OCI-LY1 (cell line): ENCODE data around the gene LGALS9B.
"Not testable (repeated sequence)": the region's sequence is repeated elsewhere in the genome, so short reads cannot be mapped to it uniquely, and the experiment has no call there.

ENCODE experiments used
- EZH2 ChIP-seq: fragments of 200-600 bp; sonication (generic), shearing (Covaris generic); IDR thresholded peaks from 2 replicates; pipeline ENCODE4 v1.8.0; 2017; ENCODE audit warnings: borderline replicate concordance, mixed run types, mild to moderate bottlenecking, antibody characterized with exemption, low read length, moderate library complexity, mixed read lengths
- TF ChIP-seq, protein P1 (sequence below): fragments of 200-600 bp; sonication (generic), shearing (Covaris generic); IDR thresholded peaks from 2 replicates; pipeline ENCODE4 v1.5.1; 2017; ENCODE audit warnings: mild to moderate bottlenecking, antibody characterized with exemption, low read length, moderate library complexity, mixed read lengths

DNA sequence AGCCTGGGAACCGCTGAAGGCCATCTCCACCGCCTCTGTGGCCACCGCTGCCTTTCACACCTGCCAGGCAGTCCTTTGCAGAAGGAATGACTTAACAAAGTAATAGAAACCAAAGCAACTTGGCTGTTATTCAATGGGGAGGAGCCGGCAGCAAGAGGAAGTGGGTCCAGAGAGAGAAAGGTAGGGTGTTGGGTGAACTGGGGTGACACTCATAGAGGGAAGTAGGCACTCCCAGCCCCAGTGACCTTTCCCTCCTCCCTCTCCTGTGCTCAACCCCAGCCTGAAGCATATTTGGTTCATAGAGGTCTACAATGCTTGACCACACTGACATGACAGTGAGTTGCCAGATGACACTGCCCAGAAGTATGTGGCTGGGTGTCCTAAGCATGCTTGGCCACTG, at the start of gene LGALS9B:
- TF ChIP-seq, protein P1, sequence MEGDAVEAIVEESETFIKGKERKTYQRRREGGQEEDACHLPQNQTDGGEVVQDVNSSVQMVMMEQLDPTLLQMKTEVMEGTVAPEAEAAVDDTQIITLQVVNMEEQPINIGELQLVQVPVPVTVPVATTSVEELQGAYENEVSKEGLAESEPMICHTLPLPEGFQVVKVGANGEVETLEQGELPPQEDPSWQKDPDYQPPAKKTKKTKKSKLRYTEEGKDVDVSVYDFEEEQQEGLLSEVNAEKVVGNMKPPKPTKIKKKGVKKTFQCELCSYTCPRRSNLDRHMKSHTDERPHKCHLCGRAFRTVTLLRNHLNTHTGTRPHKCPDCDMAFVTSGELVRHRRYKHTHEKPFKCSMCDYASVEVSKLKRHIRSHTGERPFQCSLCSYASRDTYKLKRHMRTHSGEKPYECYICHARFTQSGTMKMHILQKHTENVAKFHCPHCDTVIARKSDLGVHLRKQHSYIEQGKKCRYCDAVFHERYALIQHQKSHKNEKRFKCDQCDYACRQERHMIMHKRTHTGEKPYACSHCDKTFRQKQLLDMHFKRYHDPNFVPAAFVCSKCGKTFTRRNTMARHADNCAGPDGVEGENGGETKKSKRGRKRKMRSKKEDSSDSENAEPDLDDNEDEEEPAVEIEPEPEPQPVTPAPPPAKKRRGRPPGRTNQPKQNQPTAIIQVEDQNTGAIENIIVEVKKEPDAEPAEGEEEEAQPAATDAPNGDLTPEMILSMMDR = not testable (repeated sequence)
- TF ChIP-seq EZH2 = not testable (repeated sequence)
